Dermis blood vessel endothelial cell (primary cell): ENCODE results near the gene CCIN. TPM values are rescaled to one million over a fixed set of nuclear protein-coding genes. Genes with fewer than 3 reads are reported as not detected.
"Not testable (repeated sequence)": the region's sequence is repeated elsewhere in the genome, so short reads cannot be mapped to it uniquely, and the experiment has no call there.

Source experiments
- DNase-seq: peaks from one replicate; pipeline ENCODE4 v3.0.0; 2010
- total RNA-seq: library from RNA; depleted of rRNA; stranded (reverse); fragments of >200 nt; gene quantifications from 2 replicates; pipeline ENCODE4 v1.2.3, GENCODE V29; 2014

Gene CCIN
- total RNA-seq, result under 0.01 and 0.19 TPM in 2 replicates

DNA sequence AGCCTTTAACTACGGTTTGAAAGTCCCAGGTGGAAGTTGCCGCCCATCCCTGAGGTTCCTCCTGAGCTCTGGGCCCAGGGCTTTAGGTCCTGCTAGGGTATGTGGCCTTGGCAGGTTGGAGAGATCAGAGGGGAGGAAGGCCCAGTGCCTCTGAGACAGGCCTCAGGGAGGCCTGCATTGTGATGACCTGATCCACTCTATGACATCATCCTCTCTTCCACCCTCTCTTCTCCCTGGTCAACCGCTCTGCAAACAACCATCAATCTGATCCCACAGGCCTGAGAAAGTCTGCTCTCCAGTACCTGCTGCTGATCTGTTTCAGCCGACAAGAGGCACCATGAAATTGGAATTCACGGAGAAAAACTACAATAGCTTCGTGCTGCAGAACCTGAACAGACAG is at the start of gene CCIN:
CCIN (plus strand) TSS at position 223 of the 400 bp plus-strand sequence; CDS start at position 338, 115 bp downstream.
- no peak for DNase-seq

DNA sequence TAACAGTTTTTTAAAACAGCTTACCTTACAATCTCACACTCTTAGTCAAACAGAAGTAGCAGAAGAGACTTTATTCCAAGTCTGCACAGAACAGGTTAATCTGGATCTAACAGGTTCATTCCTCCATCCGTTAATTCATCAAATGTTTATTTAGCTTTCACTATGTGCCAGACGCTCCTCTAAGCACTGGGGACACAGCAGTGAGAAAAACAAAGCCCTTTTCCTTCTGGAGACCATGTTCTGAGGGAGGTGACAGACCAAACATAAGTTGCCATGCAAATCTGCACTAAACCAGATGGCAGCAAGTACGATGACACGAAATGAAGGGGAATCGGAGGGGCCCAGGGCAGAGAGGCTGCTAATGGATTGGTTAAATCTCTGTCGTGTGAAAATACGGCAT is 49.7 kb upstream of the CCIN start:
- DNase-seq, result no peak

DNA sequence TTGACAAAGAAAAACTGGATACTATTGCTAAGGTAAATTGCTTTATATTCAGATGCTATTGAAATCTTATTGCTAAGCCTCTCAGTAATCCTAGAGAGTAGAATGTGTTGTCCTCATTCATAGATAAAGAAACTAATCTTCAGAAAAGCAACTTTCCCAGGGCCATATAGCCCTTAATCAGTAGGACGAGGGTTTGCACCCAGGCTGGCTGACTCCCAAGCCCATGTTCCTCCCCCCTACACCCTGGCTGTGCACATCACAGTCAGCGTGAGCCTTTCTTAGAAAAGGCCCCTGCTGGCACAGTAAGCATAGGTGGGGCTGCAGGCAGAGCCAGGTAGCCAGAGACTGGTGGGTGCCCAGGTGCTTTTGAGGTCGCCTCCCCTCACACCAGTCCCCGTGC is 48.5 kb upstream of the CCIN start:
- no peak for DNase-seq

- no peak for DNase-seq
These were observed 47.2 kb upstream of the CCIN start for GRCh38 chr9:36121971-36122370.

GRCh38 chr9:36123515-36123914 is 45.7 kb upstream of the CCIN start:
- no peak for DNase-seq

DNA sequence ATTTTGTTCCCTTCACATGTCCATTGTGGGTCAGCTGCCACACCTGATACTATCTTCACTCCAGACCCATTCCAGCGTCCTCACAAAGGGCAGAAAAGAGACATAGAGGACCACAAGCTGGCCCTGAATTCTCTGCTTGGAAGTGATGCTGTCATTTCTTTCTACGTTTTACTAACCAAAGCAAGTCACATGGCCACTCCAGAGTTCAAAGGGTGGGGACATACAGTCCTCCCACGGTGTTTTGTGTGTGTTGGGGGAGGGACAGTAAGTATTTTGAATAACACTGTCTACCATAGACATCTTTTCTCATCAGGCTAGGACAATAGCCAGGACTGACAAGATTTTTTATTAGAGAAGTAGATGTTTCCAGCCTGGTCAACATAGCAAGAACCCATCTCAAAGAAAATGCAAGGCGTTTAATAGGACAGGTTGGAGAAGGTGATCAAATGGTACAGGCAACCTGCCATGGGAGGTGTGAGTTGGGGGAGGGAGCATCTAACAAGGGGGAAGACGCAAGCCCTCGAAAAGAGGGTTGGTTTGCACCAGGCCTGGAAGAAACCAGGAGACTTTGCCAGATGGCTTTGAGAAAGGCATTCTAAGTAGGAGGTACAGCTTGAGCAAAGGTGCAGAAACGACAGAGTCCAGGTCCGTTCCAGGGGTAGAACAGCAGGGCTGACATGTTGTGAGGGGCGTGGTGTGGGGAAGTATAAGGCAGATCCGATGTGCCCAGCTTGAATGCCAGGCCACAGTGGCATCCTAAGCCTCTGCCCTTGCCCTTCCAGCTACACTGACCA is 43.9 kb upstream of the CCIN start:
- no peak for DNase-seq

- DNase-seq, result no peak
These were observed 43.0 kb upstream of the CCIN start for GRCh38 chr9:36126016-36126730.

- DNase-seq, result no peak
These were observed 41.4 kb upstream of the CCIN start for GRCh38 chr9:36127652-36128244.

- no peak for DNase-seq
These were observed 40.8 kb upstream of the CCIN start for GRCh38 chr9:36128349-36128748.

- DNase-seq, result no peak
These were observed 40.0 kb upstream of the CCIN start for GRCh38 chr9:36129139-36129538.

DNA sequence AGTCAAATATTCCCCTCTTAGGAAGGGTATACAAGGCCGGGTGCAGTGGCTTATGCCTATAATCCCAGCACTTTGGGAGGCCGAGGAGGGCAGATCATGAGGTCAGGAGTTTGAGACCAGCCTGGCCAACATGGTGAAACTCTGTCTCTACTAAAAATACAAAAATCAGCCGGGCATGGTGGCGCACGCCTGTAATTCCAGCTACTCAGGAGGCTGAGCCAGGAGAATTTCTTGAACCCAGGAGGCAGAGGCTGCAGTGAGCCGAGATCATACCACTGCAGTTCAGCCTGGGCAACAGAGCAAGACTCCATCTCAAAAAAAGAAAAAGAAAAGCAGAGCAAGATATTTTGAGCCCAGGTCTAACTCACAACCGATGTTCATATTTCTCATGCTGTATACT is 37.5 kb upstream of the CCIN start:
- DNase-seq, result not testable (repeated sequence)

DNA sequence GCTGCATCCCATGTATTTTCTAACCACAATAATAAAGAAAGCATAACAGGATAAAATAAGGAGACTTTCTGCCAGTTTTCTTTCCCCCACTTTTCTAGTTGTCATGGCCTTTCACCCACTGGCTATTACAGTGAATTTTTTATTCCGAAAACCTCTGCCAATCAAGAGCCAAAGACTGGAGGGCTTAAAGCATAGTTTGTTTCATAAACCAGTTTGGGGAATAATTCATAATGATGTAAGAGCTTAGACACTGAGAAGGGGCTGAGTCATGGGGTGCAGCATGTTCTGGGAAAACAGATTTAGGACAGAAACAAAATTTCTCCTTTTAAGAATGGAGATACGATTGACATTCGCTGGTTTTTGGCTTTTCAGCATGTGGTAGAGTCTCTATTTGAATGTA is 37.1 kb upstream of the CCIN start:
- no peak for DNase-seq

- DNase-seq, result no peak
These were observed 34.3 kb upstream of the CCIN start for GRCh38 chr9:36134761-36135505.

DNA sequence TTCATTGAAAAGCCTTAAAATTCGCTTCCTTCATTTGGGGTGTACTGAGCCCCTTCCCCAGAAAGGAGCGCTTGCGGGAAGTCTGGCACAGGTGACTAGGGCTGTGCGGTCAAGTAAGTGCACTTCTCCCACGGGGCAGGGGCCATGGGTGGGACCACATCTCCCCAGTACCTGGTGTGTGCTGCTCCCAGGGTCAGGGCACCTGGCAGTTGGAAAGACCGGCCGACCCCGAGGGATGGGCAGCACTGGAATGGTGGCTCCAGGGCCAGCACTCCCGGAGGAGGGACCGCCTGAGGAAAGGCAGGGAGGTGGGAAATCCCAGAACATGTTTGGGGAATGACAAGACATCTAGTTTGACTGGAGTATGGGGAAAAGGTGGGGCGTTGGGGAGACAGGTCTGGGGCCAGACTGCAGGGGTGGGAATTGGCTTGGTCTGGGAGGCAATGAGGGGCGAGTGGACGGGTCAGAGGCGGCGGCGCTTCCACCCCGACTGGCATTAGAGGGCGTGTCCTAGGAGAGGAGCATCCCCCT is 33.4 kb upstream of the CCIN start:
- no peak for DNase-seq

GRCh38 chr9:36136272-36136893 is 32.8 kb upstream of the CCIN start, which contains the start of gene GLIPR2:
Gene GLIPR2 (plus strand): TSS chr9:36136733. CDS start chr9:36136779, 46 bp downstream.
- peak; percentile 73 for DNase-seq

- DNase-seq, result peak; percentile 14
These were observed 32.2 kb upstream of the CCIN start for GRCh38 chr9:36136894-36137391.

DNA sequence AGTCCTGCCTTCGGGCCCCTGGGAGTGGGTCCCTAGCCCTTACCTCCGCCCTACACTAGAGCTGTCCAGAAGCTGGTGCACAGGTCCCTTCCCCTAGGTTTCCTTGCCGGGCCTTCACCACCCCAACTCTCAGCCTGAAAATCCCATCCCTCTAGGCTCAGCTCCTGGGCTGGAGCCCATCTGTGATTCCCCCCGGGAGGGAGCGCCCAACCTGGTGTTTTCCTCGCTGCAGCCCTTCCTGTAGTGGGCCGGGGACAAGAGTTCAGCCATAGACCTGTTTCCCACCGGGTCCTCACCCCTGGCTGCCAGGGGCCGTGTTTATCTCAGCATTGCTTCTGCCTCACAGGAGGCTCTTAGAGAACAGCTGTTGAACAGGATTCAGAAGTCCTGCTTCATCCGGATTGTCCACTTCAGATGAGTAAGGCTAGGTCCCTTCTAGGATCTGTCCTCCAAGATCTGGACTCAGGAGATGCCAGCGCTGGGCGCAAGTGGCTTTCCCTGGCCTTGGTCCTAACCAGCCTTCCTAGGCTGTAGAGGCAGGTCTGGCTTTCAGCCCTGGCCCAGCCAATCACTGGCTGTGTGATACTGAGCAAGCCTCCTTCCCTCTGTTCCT is 31.7 kb upstream of the CCIN start:
- peak; percentile 46 for DNase-seq

DNA sequence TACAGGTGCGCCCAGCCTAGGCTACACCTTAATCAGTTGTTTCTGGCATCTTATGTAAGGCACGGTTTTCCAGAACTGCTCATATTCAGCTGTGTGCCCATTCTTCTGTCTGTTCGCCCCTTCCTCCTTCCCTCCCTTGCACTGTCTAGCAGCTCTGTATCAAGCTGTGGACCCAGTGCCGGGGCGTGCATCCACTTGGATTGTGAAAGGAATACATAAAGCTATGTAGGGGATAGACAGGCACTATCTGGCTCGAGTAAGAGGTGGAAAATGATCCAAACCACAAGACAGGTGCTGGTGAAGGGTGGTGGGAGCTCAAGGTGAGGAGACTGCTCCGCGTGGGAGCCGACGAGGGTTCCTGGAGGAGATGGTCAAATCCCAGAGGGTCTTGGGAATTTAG is 30.7 kb upstream of the CCIN start:
- no peak for DNase-seq

DNA sequence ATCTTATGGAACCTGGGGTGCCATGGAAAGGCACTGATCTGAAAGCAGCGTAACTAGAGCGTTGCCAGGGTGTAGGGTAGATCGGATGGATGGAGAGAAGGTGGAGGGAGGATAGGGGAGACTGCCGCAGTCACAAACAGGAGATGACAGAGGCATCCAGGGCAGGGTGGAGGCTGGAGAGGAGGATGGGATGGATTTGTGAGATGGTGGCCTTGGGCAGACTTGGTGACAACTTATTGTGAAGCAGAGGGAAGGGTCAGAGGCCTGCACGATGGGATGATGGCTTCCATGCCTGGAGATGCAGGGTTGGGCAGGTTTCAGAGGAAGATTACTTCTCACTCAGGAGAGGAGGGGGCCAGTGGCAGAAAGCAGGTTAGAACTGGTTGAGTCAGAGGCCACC is 30.3 kb upstream of the CCIN start:
- no peak for DNase-seq

DNA sequence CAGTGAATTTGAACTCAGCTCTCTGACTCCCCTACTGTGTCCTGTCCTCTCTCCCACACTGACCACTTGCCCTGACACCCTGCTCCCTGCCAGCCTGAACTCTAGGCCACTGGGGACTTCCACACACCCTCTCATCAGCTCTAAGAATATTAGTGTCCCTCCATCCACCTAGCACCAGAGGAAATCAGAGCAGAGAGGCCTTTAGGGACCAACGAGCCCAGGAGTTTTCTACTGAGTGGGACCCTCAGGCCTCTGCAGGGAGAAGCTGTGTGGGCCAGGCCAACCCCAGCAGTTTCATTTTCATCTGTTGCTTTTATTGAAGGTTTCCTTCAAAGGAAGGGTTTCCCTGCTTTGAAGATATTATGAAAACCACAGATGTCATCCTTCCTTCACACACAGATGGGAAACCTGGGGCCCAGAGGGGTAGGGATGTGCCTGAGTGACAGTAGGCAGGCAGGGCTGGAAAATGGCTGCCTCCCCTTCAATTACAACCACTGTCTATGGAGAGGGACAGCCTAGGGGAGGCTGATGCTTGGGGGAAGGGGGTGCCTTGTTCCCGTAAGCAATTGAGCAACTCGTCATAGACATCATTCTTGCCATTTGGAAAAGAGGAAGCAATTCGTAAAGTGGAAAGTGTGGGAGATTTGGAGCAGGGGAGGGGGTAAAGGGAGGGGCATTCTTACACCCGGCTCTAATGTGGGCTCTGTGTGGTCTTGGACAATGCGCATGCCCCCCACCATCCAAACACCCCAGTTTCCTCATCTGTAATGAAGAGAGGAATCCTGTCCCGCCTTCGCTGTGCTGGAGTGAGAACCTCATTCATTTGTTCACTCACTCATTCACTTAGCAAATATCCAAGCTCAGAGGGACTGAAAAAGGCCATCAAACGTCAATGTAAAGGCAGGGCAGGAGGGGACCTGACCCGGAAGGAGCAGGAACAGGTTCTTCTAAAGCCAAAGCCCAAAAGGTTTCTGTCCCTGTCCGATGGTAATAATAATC is 28.8 kb upstream of the CCIN start:
- DNase-seq, result no peak
